NCI-H187 treated with DMSO at 0.1 percent for 48 hours (cell line): ENCODE data around the gene AACS.
"Not testable (repeated sequence)": the region's sequence is repeated elsewhere in the genome, so short reads cannot be mapped to it uniquely, and the experiment has no call there.

Experiments
- DNase-seq: peaks from one replicate; lab custom pipeline; 2025; lab: John Stamatoyannopoulos, UW

The AACS gene

GRCh38 chr12:125092108-125092871 is 27.1 kb downstream of the AACS start:
- DNase-seq: no peak

GRCh38 chr12:125092872-125093680 is 27.8 kb downstream of the AACS start:
- DNase-seq: no peak

- no peak for DNase-seq
Measured at GRCh38 chr12:125093681-125094330, 28.6 kb downstream of the AACS start.

- DNase-seq: no peak
Measured at GRCh38 chr12:125096894-125097293, 31.7 kb downstream of the AACS start.

GRCh38 chr12:125097427-125097826 is 32.2 kb downstream of the AACS start:
- no peak for DNase-seq

GRCh38 chr12:125098676-125099408 is 33.6 kb downstream of the AACS start:
- no peak for DNase-seq

- no peak for DNase-seq
Measured at GRCh38 chr12:125099409-125099782, 34.2 kb downstream of the AACS start.

GRCh38 chr12:125100551-125101434 is 35.6 kb downstream of the AACS start:
- no peak for DNase-seq

- DNase-seq: no peak
Measured at GRCh38 chr12:125104982-125105381, 39.7 kb downstream of the AACS start.

GRCh38 chr12:125105600-125105999 is 40.4 kb downstream of the AACS start:
- DNase-seq: no peak

GRCh38 chr12:125110641-125111360 is 45.6 kb downstream of the AACS start:
- DNase-seq: no peak

- DNase-seq: no peak
Measured at GRCh38 chr12:125111403-125111802, 46.2 kb downstream of the AACS start.

GRCh38 chr12:125112614-125113013 is 47.4 kb downstream of the AACS start:
- not testable (repeated sequence) for DNase-seq

- DNase-seq: no peak
Measured at GRCh38 chr12:125113263-125113662, 48.0 kb downstream of the AACS start.

- DNase-seq: no peak
Measured at GRCh38 chr12:125113789-125114188, 48.6 kb downstream of the AACS start.

- DNase-seq: no peak
Measured at GRCh38 chr12:125114365-125115141, 49.3 kb downstream of the AACS start.

- DNase-seq: no peak
Measured at GRCh38 chr12:125120566-125120965, 55.3 kb downstream of the AACS start.

- no peak for DNase-seq
Measured at GRCh38 chr12:125121106-125121505, 55.9 kb downstream of the AACS start.

GRCh38 chr12:125122668-125123067 is 57.4 kb downstream of the AACS start:
- no peak for DNase-seq
